H1 (cell line): ENCODE measurements around the gene ARHGAP12.

Experiments used
- CBX5 ChIP-seq: fragments of 300-800, 300-1000 bp; sonication (generic); IDR thresholded peaks from 2 replicates; pipeline ENCODE4 v1.7.1; 2016; ENCODE audit warnings: antibody characterized with exemption, low read length, low read depth
- CHD2 ChIP-seq: IDR thresholded peaks from 2 replicates; pipeline ENCODE4 v1.6.1; 2012; ENCODE audit warnings: low read length, improper control_type of control experiment
- CTCF ChIP-seq, 3 experiments: IDR thresholded peaks; 1 replicate in 2 of 3; 2 replicates in 1 of 3; pipeline versions ENCODE4 v1.5.1 to v1.6.1; 2011; ENCODE audit warnings: low read length in 3 of 3, mild to moderate bottlenecking in 3 of 3, inconsistent platforms in 2 of 3, low read depth in 1 of 3, moderate library complexity in 1 of 3; ENCODE audit not compliant: insufficient read depth in 1 of 3; ENCODE audit errors: control extremely low read depth in 1 of 3
- EP300 ChIP-seq, 2 experiments: IDR thresholded peaks; 1 replicate in 1 of 2; 2 replicates in 1 of 2; pipeline ENCODE4 v1.6.1; 2011 to 2012; ENCODE audit warnings: low read depth in 2 of 2, low read length in 2 of 2, mild to moderate bottlenecking in 2 of 2, borderline replicate concordance in 1 of 2, inconsistent platforms in 1 of 2, moderate library complexity in 1 of 2
- EZH2 ChIP-seq: fragments of 200-600 bp; sonication (generic); IDR thresholded peaks from 2 replicates; pipeline ENCODE4 v1.7.1; 2012; ENCODE audit warnings: low read depth, mild to moderate bottlenecking, moderate library complexity, low read length, inconsistent platforms; ENCODE audit not compliant: severe bottlenecking
- JUN ChIP-seq: IDR thresholded peaks from 2 replicates; pipeline ENCODE4 v1.6.1; 2011; ENCODE audit warnings: low read depth, mild to moderate bottlenecking, improper control_type of control experiment, low read length
- MAFK ChIP-seq: IDR thresholded peaks from 2 replicates; pipeline ENCODE4 v1.6.1; 2012; ENCODE audit warnings: low read depth, mild to moderate bottlenecking, improper control_type of control experiment, low read length
- NANOG ChIP-seq: IDR thresholded peaks from 2 replicates; pipeline ENCODE4 v1.6.1; 2011; ENCODE audit warnings: low read length, low read depth, mild to moderate bottlenecking, inconsistent platforms; ENCODE audit not compliant: insufficient read depth, poor library complexity, severe bottlenecking
- POLR2AphosphoS5 ChIP-seq: IDR thresholded peaks from 2 replicates; pipeline ENCODE4 v1.6.1; 2011; ENCODE audit warnings: low read depth, low read length
- RAD21 ChIP-seq, 2 experiments: IDR thresholded peaks in 1 of 2; conservative IDR thresholded peaks in 1 of 2; 2 replicates each; pipeline ENCODE4 v1.6.1; 2011; ENCODE audit warnings: low read depth in 2 of 2, low read length in 2 of 2, improper control_type of control experiment in 1 of 2, inconsistent platforms in 1 of 2, mild to moderate bottlenecking in 1 of 2, moderate library complexity in 1 of 2
- ZNF274 ChIP-seq: IDR thresholded peaks from 2 replicates; pipeline ENCODE4 v1.7.0; 2012; ENCODE audit warnings: low read length, borderline replicate concordance; ENCODE audit errors: extremely low read depth

- TF ChIP-seq CTCF (IDR thresholded peaks at IDR 0.05; ENCODE audit: control extremely low read depth in 1 of 3, insufficient read depth in 1 of 3, low read depth in 1 of 3, low read length in 3 of 3) (no peak), RAD21 (IDR thresholded peaks at IDR 0.05 in 1 of 2, conservative IDR thresholded peaks at IDR 0.05 in 1 of 2; ENCODE audit: low read depth in 2 of 2, low read length in 2 of 2) (no peak), MAFK (no peak), JUN (no peak), NANOG (no peak), EP300 (IDR thresholded peaks at IDR 0.05; ENCODE audit: borderline replicate concordance in 1 of 2, low read depth in 2 of 2, low read length in 2 of 2) (no peak), ZNF274 (no peak), EZH2 (no peak), POLR2AphosphoS5 (no peak), CHD2 (no peak), CBX5 (no peak)
These were observed 106.5 kb downstream of the ARHGAP12 start for GRCh38 chr10:31822150-31822549.
